Activated T-cell treated with anti-CD3 and anti-CD28 coated beads, Interleukin-2, amount 50 U/mL, for 48 hours (primary cell): ENCODE measurements around the gene COL4A4.

Experiments
- DNase-seq, 2 experiments: peaks; one replicate each; pipeline ENCODE4 v3.0.0-alpha.2; 2020

COL4A4 gene

DNA sequence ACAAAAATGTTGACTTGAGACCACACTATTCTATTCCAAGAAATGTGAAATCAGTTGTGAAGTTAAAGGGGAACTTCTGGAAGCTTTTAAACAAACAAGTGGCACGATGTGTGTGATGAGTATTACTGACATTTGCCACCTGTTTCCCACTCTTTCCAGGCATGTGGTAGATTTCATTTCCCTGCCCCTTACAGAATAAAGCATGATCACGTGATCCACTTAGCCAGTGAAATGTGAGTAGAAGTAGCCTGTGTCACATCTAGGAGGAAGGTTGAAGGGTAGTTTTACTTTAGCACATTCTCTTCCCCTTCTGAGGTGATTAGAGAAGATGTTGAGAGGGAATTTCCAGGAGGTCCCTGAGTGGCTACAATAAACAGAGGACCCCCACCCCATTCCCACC is 3.8 kb downstream of the COL4A4 start:
- no peak for DNase-seq

DNA sequence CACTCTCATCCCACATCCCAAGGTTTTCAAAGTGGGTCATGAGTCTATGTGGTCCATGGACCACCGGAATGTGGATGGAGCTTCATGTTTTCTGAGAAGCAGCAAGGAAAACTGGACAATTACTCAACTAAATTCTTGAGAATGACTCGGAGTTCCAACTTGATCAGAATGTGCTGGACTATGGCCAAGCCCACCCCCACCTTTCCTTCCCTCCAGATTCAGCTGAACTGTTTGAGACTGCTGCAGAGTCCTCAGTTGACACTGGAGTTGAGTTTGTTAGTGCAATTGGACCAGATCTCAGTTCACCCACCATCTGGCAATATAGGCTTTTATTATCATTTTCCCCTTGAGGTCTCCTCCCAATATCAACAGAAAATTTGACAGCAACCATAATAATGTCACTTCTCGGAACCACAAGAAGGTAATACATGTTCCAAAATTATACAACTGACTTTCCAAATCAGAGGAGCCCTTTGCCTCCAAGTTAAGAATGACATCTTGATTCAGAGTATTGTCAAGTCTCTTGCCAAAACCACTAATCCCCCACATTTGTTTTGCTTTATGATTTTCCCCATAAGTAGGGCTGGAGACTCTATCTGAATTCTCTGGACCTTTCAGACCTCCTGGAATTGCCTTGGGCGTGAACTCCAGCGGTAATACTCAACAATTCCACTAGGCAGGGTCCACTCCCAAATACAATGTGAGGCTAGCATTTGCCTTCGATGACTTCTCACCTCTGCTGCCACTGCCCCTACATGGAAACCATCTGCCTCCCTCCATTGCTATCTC is 8.8 kb downstream of the COL4A4 start:
- no peak for DNase-seq

GRCh38 chr2:227153758-227154486 is 10.1 kb downstream of the COL4A4 start:
- DNase-seq = no peak

DNA sequence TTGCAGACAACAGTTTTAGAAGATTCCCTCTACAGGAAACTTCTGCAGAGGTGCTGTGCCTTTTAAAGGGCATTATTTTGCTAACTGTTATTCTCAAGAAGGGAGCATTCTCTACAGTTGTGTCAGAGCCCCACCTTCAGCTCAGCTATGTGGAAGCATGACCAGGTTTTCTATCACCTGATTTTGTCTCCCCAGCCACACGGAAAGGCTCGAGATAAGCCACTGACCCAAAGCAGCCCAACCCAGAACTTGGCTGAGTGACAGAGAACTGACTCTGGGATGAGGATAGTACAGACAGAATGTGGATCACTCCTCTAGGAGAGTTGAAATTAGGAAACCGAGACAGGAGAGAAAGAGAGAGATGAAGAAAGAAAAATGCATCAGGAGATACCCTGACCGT is 10.7 kb downstream of the COL4A4 start:
- no peak for DNase-seq

- DNase-seq = no peak
Observed at GRCh38 chr2:227152093-227152766, 11.8 kb downstream of the COL4A4 start.

- DNase-seq = no peak
Observed at GRCh38 chr2:227150222-227150936, 13.6 kb downstream of the COL4A4 start.

- DNase-seq = no peak
Observed at GRCh38 chr2:227148106-227148505, 15.9 kb downstream of the COL4A4 start.

DNA sequence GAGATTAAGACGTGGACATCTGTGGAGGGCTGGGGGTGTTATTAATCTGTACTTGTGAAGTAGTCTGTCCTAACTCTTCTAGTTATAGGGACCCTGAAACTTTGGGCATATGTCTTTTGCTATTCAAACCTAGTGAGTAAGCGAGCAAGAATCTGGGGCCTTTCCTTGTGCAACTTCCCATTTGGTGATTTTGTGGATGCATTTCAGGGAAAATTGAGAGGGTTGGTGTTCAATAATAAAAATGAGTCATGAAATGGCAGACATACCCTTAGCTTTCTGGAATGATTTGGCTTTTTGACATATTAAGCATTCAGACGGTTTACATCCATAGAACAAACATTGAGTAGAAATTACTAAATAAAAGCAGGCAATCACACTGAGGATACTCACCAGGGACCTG is 17.0 kb downstream of the COL4A4 start:
- DNase-seq = no peak

GRCh38 chr2:227146456-227146855 is 17.5 kb downstream of the COL4A4 start:
- DNase-seq = no peak

GRCh38 chr2:227143895-227144294 is 20.1 kb downstream of the COL4A4 start:
- no peak for DNase-seq

GRCh38 chr2:227141301-227141700 is 22.7 kb downstream of the COL4A4 start:
- no peak for DNase-seq

DNA sequence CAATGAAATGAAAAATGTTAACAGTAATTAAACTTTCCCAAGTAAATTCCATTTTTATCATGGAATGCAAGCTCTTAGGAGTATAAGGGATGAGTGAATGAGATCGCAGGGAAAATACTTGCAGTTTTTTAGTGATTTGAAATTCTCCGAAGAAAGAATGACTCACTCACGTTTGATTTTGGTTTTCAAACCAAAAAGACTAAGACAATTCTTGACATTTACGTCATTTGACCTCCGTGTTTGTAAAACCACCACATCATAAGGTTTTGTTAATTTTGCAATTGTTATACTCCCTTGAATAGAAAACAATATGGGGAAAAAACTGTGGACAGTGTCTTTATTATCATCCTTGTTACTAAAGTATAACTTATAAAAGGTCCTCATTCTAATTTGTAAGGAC is 29.4 kb downstream of the COL4A4 start:
- no peak for DNase-seq

GRCh38 chr2:227132986-227133385 is 31.0 kb downstream of the COL4A4 start:
- DNase-seq = no peak

DNA sequence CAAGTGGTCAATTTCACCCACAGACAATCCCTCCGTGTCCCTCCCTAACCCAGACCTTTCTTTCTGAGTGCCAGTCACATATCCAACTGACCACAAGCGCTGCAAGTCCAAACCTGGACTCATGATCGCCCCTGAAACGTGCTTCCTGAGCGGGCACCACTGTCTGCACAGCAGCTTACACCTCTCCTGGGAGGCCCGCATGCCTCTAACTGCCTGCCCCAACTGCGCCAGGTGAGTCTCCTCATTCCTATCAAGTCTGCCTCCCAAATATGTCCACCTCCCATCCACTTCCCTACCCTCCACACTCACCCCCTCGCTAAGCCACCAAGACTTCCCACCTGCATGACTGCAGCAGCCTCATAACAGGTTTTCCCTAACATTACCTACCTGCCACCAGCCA is 33.4 kb downstream of the COL4A4 start:
- no peak for DNase-seq

DNA sequence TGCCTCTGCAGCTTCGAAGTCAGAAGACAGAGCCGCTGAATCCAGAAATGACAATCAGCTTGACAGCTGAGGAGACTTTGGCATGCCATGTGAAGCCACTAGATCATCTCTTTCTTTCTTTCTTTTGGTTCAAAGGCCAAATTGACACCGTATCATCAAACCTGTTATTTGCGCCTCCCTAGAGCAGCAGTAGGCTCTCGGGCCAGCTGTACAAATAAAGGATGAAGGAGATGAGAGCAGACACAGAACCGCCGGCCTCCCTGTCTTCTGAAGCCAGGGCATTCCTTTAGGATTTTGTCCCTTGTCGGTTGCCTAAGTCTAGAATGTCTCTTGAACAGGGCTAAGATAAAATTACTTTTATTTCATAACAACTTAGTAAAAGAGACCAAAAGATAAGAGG is 36.8 kb downstream of the COL4A4 start:
- DNase-seq = no peak

GRCh38 chr2:227125506-227125905 is 38.5 kb downstream of the COL4A4 start:
- DNase-seq = no peak

GRCh38 chr2:227124811-227125210 is 39.2 kb downstream of the COL4A4 start:
- DNase-seq = no peak

GRCh38 chr2:227123697-227124096 is 40.3 kb downstream of the COL4A4 start:
- no peak for DNase-seq

DNA sequence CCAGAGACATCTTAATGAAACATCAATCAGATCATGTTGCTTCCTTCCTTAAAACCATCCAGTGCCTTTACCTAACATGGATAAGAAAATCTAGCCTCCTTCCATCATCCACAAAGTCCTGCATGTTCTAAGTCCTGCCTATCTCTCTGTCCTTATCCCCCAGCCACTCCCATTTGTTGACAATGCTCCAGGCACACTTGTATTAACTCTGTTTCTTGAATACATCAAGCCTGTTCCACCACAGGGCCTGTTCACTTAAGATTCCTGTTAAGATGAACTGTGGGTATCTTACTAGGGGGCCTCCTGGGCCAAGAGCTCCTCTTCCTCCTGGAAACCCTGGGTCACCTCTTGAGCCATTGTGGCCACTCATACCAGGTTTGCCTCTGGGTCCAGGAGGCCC is 45.7 kb downstream of the COL4A4 start:
- no peak for DNase-seq

GRCh38 chr2:227117852-227118251 is 46.2 kb downstream of the COL4A4 start:
- DNase-seq = no peak

GRCh38 chr2:227117027-227117426 is 47.0 kb downstream of the COL4A4 start:
- no peak for DNase-seq

GRCh38 chr2:227115761-227116160 is 48.2 kb downstream of the COL4A4 start:
- no peak for DNase-seq
